Epithelial cell of alveolus of lung (primary cell): ENCODE data around the gene SAMD14. TPM values are rescaled to one million over a fixed set of nuclear protein-coding genes. Genes with fewer than 3 reads are reported as not detected.

ENCODE experiments used
- total RNA-seq: library from RNA; depleted of rRNA; stranded (reverse); fragments of >200 nt; gene quantifications from 2 replicates; pipeline ENCODE4 v1.2.1, GENCODE V29; 2015

SAMD14 gene
- 7.4 and 10.7 TPM in 2 replicates for total RNA-seq

GRCh38 chr17:50129728-50130558 is at the start of gene SAMD14:
Gene SAMD14, minus strand, starts transcription at chr17:50130160. Its CDS starts 5,201 bp downstream, at chr17:50124959.

DNA sequence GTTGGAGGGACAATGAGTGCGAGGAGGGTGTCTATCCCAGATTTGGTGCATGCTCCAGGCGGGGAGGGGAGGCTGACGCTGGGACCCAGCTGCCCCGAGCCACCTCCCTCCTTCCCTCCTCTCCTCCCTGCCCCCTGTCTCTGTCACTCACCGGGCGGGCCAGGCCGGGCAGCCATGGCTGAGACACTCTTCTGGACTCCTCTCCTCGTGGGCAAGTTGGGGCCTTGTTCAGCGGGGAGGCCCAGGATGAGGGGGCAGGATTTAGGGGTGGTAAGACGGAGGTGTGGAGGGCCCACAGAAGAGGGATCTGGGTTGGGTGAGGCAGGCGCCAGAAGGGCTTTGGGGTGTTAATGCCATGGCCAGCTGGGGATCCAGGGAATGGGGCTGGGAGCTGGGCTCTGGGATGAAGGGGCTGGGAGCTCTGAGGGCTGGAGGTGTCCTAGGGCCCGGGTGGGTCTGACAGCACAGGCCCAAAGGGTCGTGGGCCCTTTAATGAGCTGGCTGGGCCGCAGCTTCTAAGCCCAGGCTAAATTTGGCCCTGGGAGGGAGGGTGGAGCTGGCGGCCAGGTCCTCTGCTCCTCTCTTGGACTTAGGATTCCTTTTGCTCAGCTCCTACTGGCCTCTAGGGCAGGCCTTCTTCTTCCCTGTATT is 36.0 kb upstream of the SAMD14 start, which contains the start of gene SGCA:
SGCA (plus strand) TSS at position 139 of the 651 bp plus-strand sequence; CDS start at position 175, 36 bp downstream.

DNA sequence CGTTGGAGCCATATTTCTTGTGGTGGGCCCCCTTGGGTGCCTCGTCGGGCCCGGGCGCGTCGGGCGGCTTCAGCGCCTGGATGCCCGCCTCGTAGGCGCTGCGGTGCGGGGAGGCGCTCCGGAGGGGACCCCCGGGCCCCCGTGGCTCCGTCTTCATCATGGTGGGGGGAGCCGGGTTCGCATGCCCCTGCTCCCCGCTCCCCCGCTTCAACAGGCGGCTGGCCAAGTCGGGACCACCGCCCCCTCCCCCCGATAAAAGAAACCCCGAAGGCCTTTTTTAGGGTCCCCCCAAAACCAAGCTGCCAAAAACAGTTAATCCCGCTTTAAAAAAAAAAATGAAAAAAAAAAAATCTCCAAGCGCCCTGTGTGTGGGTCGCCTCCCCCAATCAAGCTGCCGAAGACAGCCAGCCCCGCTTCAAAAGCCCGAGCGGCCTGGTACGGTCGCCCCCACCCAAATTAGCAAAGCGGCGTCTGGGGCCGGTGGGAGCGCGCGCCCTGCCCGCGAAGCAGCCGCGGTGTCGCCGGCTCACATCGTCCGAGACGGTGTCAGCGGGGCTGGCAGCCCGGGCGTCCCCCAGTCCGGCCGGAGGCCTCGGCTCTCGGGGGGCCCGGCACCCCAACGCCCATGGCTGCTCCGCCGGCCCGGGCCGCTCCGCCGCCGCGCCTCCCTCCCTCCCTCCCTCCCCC is 20.5 kb upstream of the SAMD14 start, which contains the start of gene PPP1R9B:
PPP1R9B (minus strand) TSS at position 324 of the 687 bp plus-strand sequence; CDS start at position 160, 164 bp downstream.

GRCh38 chr17:50094753-50095619 is 35.0 kb downstream of the SAMD14 start, which contains the start of gene PDK2:
Gene PDK2, plus strand, starts transcription at chr17:50095351. Its CDS starts 85 bp downstream, at chr17:50095436.

Other genes starting within 250 kb of the SAMD14 start
- not detected in 2 replicates for gene DLX4, start 161.0 kb downstream of the SAMD14 start, total RNA-seq
- not detected in 2 replicates for gene DLX3, start 134.9 kb downstream of the SAMD14 start, total RNA-seq
- 21.9 and 163 TPM in 2 replicates for gene ITGA3, start 74.0 kb downstream of the SAMD14 start, total RNA-seq
- gene PDK2, start 34.8 kb downstream of the SAMD14 start, total RNA-seq: 19.8 and 28.4 TPM in 2 replicates
- gene PPP1R9B, start 20.5 kb upstream of the SAMD14 start, total RNA-seq: 31.7 and 41.8 TPM in 2 replicates
- 0.32 TPM in 1 of 2 replicates, not detected in the other for gene SGCA, start 35.8 kb upstream of the SAMD14 start, total RNA-seq
- 2,527 and 2,573 TPM in 2 replicates for gene COL1A1, start 71.5 kb upstream of the SAMD14 start, total RNA-seq
- 0.16 and 1.4 TPM in 2 replicates for gene TMEM92, start 144.3 kb upstream of the SAMD14 start, total RNA-seq
- 27.0 and 54.8 TPM in 2 replicates for gene XYLT2, start 216.0 kb upstream of the SAMD14 start, total RNA-seq
- 63.2 and 76.4 TPM in 2 replicates for gene MRPL27, start 243.0 kb upstream of the SAMD14 start, total RNA-seq
- 1.7 and 4.5 TPM in 2 replicates for gene EME1, start 243.1 kb upstream of the SAMD14 start, total RNA-seq